ENCODE results near the gene MNT.

GRCh38 chr17:2450016-2450650 is 49.3 kb upstream of the MNT start:
- TF ChIP-seq CTCF (conservative IDR thresholded peaks at IDR 0.05; ENCODE audit: low read depth in 2 of 2): no peak
- no peak for TF ChIP-seq POLR2AphosphoS5 (IDR thresholded peaks at IDR 0.05; ENCODE audit: low read depth)
- no peak for TF ChIP-seq EZH2 (IDR thresholded peaks at IDR 0.05; ENCODE audit: low read depth, unreplicated experiment)
- TF ChIP-seq EZH2phosphoT487 (IDR thresholded peaks at IDR 0.05; ENCODE audit: unreplicated experiment): no peak
- no peak for TF ChIP-seq NANOG (IDR thresholded peaks at IDR 0.05; ENCODE audit: borderline replicate concordance)
- TF ChIP-seq ETS1 (IDR thresholded peaks at IDR 0.05): no peak
- no peak for TF ChIP-seq ZNF331 (CRISPR knock-in tag; IDR thresholded peaks at IDR 0.05; ENCODE audit: low read depth)
- TF ChIP-seq JUNB (IDR thresholded peaks at IDR 0.05; ENCODE audit: unreplicated experiment): no peak
- no peak for TF ChIP-seq REST (IDR thresholded peaks at IDR 0.05; ENCODE audit: unreplicated experiment)
